RCC 7860 (cell line): Measurements from ENCODE around the gene FALEC.
"Not testable (repeated sequence)": the region's sequence is repeated elsewhere in the genome, so short reads cannot be mapped to it uniquely, and the experiment has no call there.

Experiments
- DNase-seq: peaks from one replicate; pipeline ENCODE4 v3.0.0-alpha.2; 2015; ENCODE audit warnings: low spot score
- FAIRE-seq: peaks from 2 replicates; lab custom pipeline; 2012; peaks lifted over from hg19 to GRCh38; lab: Jason Lieb, UNC

FALEC gene

GRCh38 chr1:150568594-150568966, 53.0 kb downstream of the FALEC start:
- DNase-seq (no peak), FAIRE-seq (no peak)

- no peak for DNase-seq
- no peak for FAIRE-seq
Measured at GRCh38 chr1:150572918-150573647, 57.5 kb downstream of the FALEC start.

- DNase-seq, FAIRE-seq: not testable (repeated sequence)
Measured at GRCh38 chr1:150573648-150574071, 58.1 kb downstream of the FALEC start.

GRCh38 chr1:150574260-150575071, 58.9 kb downstream of the FALEC start:
- DNase-seq (no peak), FAIRE-seq (no peak)

GRCh38 chr1:150575072-150575489, 59.5 kb downstream of the FALEC start:
- DNase-seq (no peak), FAIRE-seq (no peak)

GRCh38 chr1:150575518-150576366, 60.2 kb downstream of the FALEC start:
- DNase-seq: no peak
- FAIRE-seq: no peak

- no peak for FAIRE-seq
Measured at GRCh38 chr1:150576367-150576711, 60.8 kb downstream of the FALEC start.

GRCh38 chr1:150576794-150577556, 61.4 kb downstream of the FALEC start:
- FAIRE-seq: no peak

More at GRCh38 chr1:150576367-150576711, 60.8 kb downstream of the FALEC start:
- no peak for DNase-seq

GRCh38 chr1:150577557-150578271, 62.2 kb downstream of the FALEC start:
- DNase-seq (no peak), FAIRE-seq (no peak)

More at GRCh38 chr1:150576794-150577556, 61.4 kb downstream of the FALEC start:
- DNase-seq: no peak

- DNase-seq (peak; percentile 81), FAIRE-seq (peak; percentile 40)
Measured at GRCh38 chr1:150578272-150579109, 62.9 kb downstream of the FALEC start.

- DNase-seq (peak; percentile 94), FAIRE-seq (no peak)
Measured at GRCh38 chr1:150579110-150579944, 63.8 kb downstream of the FALEC start, which contains the start of gene MCL1. Gene MCL1, minus strand, starts transcription at chr1:150579610. Its CDS starts 80 bp downstream, at chr1:150579530.

- DNase-seq (no peak), FAIRE-seq (no peak)
Measured at GRCh38 chr1:150579945-150580642, 64.5 kb downstream of the FALEC start.

GRCh38 chr1:150580966-150581365, 65.4 kb downstream of the FALEC start:
- not testable (repeated sequence) for DNase-seq, FAIRE-seq

GRCh38 chr1:150581437-150581836, 65.9 kb downstream of the FALEC start:
- not testable (repeated sequence) for DNase-seq, FAIRE-seq

- DNase-seq, FAIRE-seq: not testable (repeated sequence)
Measured at GRCh38 chr1:150581962-150582361, 66.4 kb downstream of the FALEC start.

- no peak for FAIRE-seq
- no peak for DNase-seq
Measured at GRCh38 chr1:150582371-150582770, 66.8 kb downstream of the FALEC start.
